Karpas-422 (cell line): ENCODE data around the gene KIAA2012. TPM values are rescaled to one million over a fixed set of nuclear protein-coding genes. Genes with fewer than 3 reads are reported as not detected.

Experiments
- DNase-seq: peaks from one replicate; pipeline ENCODE4 v3.0.0-alpha.2; 2015
- H2AFZ ChIP-seq: fragments of 200-600 bp; sonication (generic); 2 replicates; pipeline ENCODE4 v1.6.1; 2014; ENCODE audit warnings: antibody characterized with exemption, low read length, mixed read lengths
- H3K27ac ChIP-seq: fragments of 200-600 bp; sonication (generic); 2 replicates; pipeline ENCODE4 v1.5.1; 2014; ENCODE audit warnings: mild to moderate bottlenecking, low read length, moderate library complexity
- H3K27me3 ChIP-seq: fragments of 200-600 bp; sonication (generic); 2 replicates; pipeline ENCODE4 v1.6.1; 2014; ENCODE audit warnings: low read length, mixed read lengths
- H3K36me3 ChIP-seq: fragments of 200-600 bp; sonication (generic); 2 replicates; pipeline ENCODE4 v1.6.1; 2014; ENCODE audit warnings: low read length, mixed read lengths; ENCODE audit not compliant: insufficient read depth
- H3K4me1 ChIP-seq: fragments of 200-600 bp; sonication (generic); 2 replicates; pipeline ENCODE4 v1.6.1; 2014; ENCODE audit warnings: mild to moderate bottlenecking, low read length, mixed read lengths
- H3K4me2 ChIP-seq: fragments of 200-600 bp; sonication (generic); 2 replicates; pipeline ENCODE4 v1.6.1; 2014; ENCODE audit warnings: low read length, low read depth, mild to moderate bottlenecking; ENCODE audit not compliant: poor library complexity, severe bottlenecking
- H3K4me3 ChIP-seq: fragments of 200-600 bp; sonication (generic); 2 replicates; pipeline ENCODE4 v1.5.1; 2014; ENCODE audit warnings: mild to moderate bottlenecking, antibody characterized with exemption, low read length, mixed read lengths
- H3K79me2 ChIP-seq: fragments of 200-600 bp; sonication (generic); 2 replicates; pipeline ENCODE4 v1.6.1; 2014; ENCODE audit warnings: mild to moderate bottlenecking, low read length, mixed read lengths
- H3K9ac ChIP-seq: fragments of 200-600 bp; sonication (generic); 2 replicates; pipeline ENCODE4 v1.6.0; 2014; ENCODE audit warnings: low read length
- H3K9me2 ChIP-seq: fragments of 200-600 bp; sonication (generic), shearing (Covaris generic); replicated peaks from 2 replicates; pipeline ENCODE4 v1.6.0; 2014; ENCODE audit warnings: mild to moderate bottlenecking, low read length, moderate library complexity; ENCODE audit not compliant: insufficient read depth
- H3K9me3 ChIP-seq: fragments of 300-700, 200-600 bp; sonication (generic); 2 replicates; pipeline ENCODE4 v1.6.1; 2014; ENCODE audit warnings: low read length, mixed read lengths
- H4K20me1 ChIP-seq: fragments of 200-600 bp; sonication (generic); 2 replicates; pipeline ENCODE4 v1.6.1; 2014; ENCODE audit warnings: mild to moderate bottlenecking, antibody characterized with exemption, low read length, low read depth; ENCODE audit not compliant: insufficient read depth
- total RNA-seq: library from RNA; depleted of rRNA; stranded (reverse); fragments of >200 nt; shearing (Covaris generic); gene quantifications from 2 replicates; pipeline ENCODE4 v1.2.3, GENCODE V29; 2014; ENCODE audit warnings: low replicate concordance

KIAA2012 gene
- total RNA-seq, 1 experiment from 2014 or later = 0.89 TPM

DNA sequence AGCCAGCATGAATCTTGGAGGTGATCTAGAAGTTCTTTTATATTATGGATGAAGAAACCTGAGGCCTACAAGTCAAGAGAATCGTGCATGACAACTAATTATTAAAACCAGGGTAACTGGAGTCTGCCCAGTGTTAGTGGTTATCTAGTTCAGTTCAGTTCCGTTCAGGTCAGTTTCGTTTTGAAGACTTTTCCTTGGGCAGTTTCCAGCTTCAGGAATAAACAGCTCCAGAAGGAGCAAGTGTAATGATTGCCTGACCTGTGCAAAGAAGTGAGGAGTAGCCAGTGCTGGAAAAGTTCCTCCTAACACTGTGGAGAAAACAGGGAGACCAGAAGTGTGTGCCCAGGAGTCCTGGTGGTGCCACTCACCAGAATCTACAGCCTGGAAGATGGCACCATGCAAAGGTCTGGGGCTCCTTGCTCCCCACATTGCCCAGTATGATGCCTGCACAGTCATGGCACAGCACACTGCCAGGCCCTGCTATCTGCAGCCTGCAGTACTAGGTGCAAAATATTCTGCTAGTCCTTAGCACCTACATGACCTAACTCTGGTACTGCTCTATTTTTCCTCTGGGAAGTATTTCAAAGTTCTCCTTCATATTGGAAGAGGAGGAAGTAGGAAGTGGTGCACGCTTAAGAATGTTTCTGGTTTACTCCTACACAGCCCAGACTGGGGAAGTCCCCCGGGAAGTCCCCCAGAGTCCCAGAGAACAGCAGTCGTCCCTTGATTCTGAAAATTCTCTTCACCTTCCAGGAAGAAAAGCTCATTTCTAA, 99.6 kb downstream of the KIAA2012 start:
- Histone ChIP-seq H3K4me2 (no peak overlapping the region), H3K9me3 (no peaks in the 10 kb centered on the region)

DNA sequence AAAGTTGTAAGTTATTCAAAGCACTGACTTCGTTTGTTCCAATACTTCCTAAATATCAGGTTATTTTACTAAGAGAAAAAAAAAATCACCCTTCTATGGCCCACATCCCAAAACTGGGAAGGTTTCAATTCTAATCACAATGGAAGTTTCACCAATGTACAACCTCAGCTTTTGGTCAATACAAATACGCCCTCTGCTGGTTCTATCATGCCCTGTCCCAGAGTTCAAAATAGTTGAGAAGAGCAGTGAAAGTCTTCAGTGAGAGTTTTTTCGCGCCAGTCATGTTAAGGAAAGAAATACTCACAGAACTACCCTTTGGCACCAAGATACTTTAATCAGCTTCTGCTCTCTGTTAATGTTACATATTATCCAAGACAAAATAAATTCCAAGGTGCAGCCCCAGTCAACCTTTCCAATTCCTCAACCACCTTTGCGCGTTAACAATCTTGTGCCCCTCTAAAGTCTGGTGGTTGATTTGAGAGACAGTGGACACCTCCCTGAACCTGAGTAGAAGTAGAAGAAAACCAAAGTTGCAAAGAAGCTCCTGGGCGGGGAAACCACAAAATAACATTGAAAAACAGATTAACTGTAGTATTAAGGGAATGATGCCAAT, 105.4 kb downstream of the KIAA2012 start:
- no peaks in the 10 kb centered on the region for H3K79me2 ChIP-seq
- H3K9me3 ChIP-seq = no peaks in the 10 kb centered on the region
- H3K27me3 ChIP-seq = no peaks in the 10 kb centered on the region
- no peaks in the 10 kb centered on the region for H3K4me1 ChIP-seq
- no peak overlapping the region for H3K9ac ChIP-seq
- no peaks in the 10 kb centered on the region for H3K9me2 ChIP-seq
- H2AFZ ChIP-seq = no peak overlapping the region
- H3K27ac ChIP-seq = no peak overlapping the region
- H3K36me3 ChIP-seq = no peaks in the 10 kb centered on the region
- no peak overlapping the region for H3K4me3 ChIP-seq
- H3K4me2 ChIP-seq = no peak overlapping the region
- DNase-seq = peak; percentile 82
- no peaks in the 10 kb centered on the region for H4K20me1 ChIP-seq

More for the DNA sequence above, 99.6 kb downstream of the KIAA2012 start:
- Histone ChIP-seq H3K79me2 (no peaks in the 10 kb centered on the region), H3K9ac (no peak overlapping the region), H3K4me3 (no peak overlapping the region), H3K4me1 (0 out of 2 replicates have a peak, but pooled peaks cover 3% of the 10 kb centered on the region), H3K36me3 (no peaks in the 10 kb centered on the region), H2AFZ (peak overlapping the region; percentile 49; the same call in 1 of the 2 replicates), H3K27me3 (no peaks in the 10 kb centered on the region), H3K27ac (no peak overlapping the region), H4K20me1 (no peaks in the 10 kb centered on the region), H3K9me2 (no peaks in the 10 kb centered on the region)
- no peak for DNase-seq

DNA sequence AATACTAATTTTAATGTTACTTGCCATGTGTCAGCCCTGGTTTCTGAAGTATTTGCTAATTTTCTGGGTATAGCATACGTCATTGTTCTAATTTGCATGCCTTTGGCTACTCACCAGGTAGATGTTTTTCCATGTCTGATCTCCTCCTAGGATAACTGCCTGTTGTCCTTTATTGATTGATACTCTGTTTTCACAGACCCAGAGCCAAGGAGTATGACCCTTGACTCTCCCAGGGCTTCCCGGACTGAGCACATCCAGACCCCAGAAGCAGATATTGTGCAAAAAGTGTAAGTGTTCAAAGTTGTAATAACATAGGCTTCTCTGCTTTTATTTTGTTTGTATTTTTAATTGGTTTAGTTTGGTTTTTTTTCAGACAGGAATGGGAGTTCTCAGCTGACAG, 111.5 kb downstream of the KIAA2012 start:
- DNase-seq = no peak

DNA sequence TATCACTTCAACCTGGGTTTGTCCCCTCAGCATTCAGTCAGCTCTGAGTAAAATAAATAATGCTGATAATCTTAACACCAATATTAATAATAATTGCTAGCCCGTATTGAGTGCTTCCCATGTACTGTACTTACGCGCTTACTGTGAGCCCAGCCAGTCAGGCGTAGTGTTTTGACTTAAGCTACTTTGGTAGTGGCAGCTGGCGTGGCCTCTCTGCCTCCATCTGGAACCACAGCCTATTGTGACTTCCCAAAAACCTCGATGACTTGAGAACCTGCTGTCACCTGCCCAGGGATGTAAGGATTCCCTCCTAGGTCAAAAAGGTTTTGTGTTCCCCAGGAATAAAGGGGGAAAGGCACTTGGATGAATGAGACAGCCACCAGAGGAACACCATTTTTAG, 112.1 kb downstream of the KIAA2012 start:
- DNase-seq = no peak
- no peak overlapping the region for H3K9ac ChIP-seq
- H3K9me3 ChIP-seq = no peaks in the 10 kb centered on the region
- no peaks in the 10 kb centered on the region for H3K27me3 ChIP-seq
- H3K27ac ChIP-seq = no peak overlapping the region
- no peak overlapping the region for H3K4me2 ChIP-seq
- H3K36me3 ChIP-seq = no peaks in the 10 kb centered on the region
- H3K4me3 ChIP-seq = no peak overlapping the region
- no peaks in the 10 kb centered on the region for H3K79me2 ChIP-seq
- no peaks in the 10 kb centered on the region for H4K20me1 ChIP-seq
- H3K9me2 ChIP-seq = no peaks in the 10 kb centered on the region
- no peak overlapping the region for H2AFZ ChIP-seq
- H3K4me1 ChIP-seq = no peaks in the 10 kb centered on the region

More for the DNA sequence above, 111.5 kb downstream of the KIAA2012 start:
- H3K36me3 ChIP-seq = no peaks in the 10 kb centered on the region
- H3K27ac ChIP-seq = no peak overlapping the region
- H3K9me3 ChIP-seq = no peaks in the 10 kb centered on the region
- H3K27me3 ChIP-seq = no peaks in the 10 kb centered on the region
- H3K9me2 ChIP-seq = no peaks in the 10 kb centered on the region
- no peak overlapping the region for H2AFZ ChIP-seq
- no peaks in the 10 kb centered on the region for H3K79me2 ChIP-seq
- H4K20me1 ChIP-seq = no peaks in the 10 kb centered on the region
- no peak overlapping the region for H3K4me2 ChIP-seq
- no peak overlapping the region for H3K4me3 ChIP-seq
- no peak overlapping the region for H3K9ac ChIP-seq
- no peaks in the 10 kb centered on the region for H3K4me1 ChIP-seq

DNA sequence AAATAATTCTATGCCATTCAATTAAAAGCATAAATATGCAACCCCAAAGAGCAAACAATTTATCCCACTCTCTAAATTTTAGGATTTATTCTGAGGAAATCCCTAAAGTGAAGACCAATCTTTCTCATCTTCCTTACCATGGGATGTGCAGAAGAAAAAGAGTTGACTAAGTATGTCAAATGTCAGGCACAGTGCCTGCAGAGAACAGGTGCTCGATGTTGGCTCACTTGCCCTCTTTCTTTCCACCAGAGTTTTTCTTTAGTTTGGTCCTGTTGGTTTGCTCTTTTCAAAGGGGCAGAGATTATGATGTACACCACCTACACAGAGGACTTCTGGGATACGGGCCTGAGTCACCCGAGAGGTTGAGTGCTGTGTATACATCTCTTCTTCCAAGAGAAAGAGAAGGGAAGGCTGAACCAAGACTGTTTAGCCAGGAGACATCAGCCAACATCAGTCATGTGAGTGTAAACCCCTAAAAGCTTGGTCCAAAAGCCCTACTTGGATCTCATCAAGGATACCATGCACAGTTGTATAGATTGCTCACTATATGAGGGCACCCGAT, 113.7 kb downstream of the KIAA2012 start:
- H4K20me1 ChIP-seq = no peaks in the 10 kb centered on the region
- no peaks in the 10 kb centered on the region for H3K36me3 ChIP-seq
- H3K27me3 ChIP-seq = no peaks in the 10 kb centered on the region
- no peak overlapping the region for H3K27ac ChIP-seq
- no peaks in the 10 kb centered on the region for H3K9me2 ChIP-seq
- no peak overlapping the region for H3K9ac ChIP-seq
- no peak overlapping the region for H3K4me3 ChIP-seq
- no peak for DNase-seq
- no peak overlapping the region for H2AFZ ChIP-seq
- no peaks in the 10 kb centered on the region for H3K9me3 ChIP-seq
- H3K79me2 ChIP-seq = no peaks in the 10 kb centered on the region
- H3K4me2 ChIP-seq = no peak overlapping the region
- H3K4me1 ChIP-seq = no peaks in the 10 kb centered on the region

DNA sequence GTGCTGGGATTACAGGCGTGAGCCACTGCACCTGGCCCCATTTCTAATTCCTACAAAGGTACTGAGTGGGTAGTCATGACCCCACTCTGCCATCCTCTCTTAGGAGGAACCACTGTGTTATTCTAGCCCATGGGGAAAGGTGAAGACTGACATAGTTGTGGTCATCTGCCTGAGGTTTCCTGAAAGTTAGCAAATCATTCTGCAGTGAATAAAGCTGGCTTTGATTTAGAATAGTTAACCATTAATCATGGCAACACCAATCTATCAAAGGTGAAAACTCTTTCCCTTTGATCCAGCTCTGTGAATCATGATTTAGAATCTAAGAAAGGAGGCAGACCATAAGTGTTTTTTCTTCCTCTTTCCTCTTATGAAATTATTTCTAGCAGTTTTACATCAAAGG, 114.5 kb downstream of the KIAA2012 start:
- no peak overlapping the region for H2AFZ ChIP-seq
- H3K27ac ChIP-seq = no peak overlapping the region
- H4K20me1 ChIP-seq = no peaks in the 10 kb centered on the region
- no peak overlapping the region for H3K9ac ChIP-seq
- H3K9me2 ChIP-seq = no peaks in the 10 kb centered on the region
- no peaks in the 10 kb centered on the region for H3K27me3 ChIP-seq
- H3K4me3 ChIP-seq = no peak overlapping the region
- no peaks in the 10 kb centered on the region for H3K9me3 ChIP-seq
- H3K4me1 ChIP-seq = no peaks in the 10 kb centered on the region
- no peak for DNase-seq
- H3K79me2 ChIP-seq = no peaks in the 10 kb centered on the region
- no peaks in the 10 kb centered on the region for H3K36me3 ChIP-seq
- H3K4me2 ChIP-seq = no peak overlapping the region

DNA sequence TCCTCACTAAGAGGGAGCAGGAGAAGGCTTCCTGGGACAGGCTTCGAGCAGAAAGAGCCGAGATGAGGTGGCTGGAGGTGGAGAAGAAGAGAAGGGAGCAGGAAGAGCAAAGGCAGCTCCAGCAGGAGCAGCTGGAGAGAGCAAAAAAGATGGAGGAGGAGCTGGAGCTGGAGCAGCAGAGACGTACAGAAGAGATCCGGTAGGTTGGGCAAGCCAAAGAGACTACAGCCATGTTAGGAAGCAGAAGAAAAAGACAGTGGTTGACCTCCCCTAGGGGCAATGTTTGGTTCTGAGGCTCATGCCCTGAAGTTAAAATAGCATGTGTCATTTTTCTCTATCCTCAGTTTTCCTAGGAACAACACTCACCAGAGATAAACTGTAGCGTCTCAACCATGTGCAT, 120.2 kb downstream of the KIAA2012 start:
- H3K27me3 ChIP-seq = no peaks in the 10 kb centered on the region
- H3K4me1 ChIP-seq = no peaks in the 10 kb centered on the region
- DNase-seq = no peak
- no peaks in the 10 kb centered on the region for H3K9me3 ChIP-seq
- H3K9ac ChIP-seq = no peak overlapping the region
- H3K36me3 ChIP-seq = no peaks in the 10 kb centered on the region
- H2AFZ ChIP-seq = no peak overlapping the region
- no peak overlapping the region for H3K27ac ChIP-seq
- H3K4me3 ChIP-seq = no peak overlapping the region
- no peak overlapping the region for H3K4me2 ChIP-seq
- no peaks in the 10 kb centered on the region for H3K9me2 ChIP-seq
- no peaks in the 10 kb centered on the region for H3K79me2 ChIP-seq
- H4K20me1 ChIP-seq = no peaks in the 10 kb centered on the region

DNA sequence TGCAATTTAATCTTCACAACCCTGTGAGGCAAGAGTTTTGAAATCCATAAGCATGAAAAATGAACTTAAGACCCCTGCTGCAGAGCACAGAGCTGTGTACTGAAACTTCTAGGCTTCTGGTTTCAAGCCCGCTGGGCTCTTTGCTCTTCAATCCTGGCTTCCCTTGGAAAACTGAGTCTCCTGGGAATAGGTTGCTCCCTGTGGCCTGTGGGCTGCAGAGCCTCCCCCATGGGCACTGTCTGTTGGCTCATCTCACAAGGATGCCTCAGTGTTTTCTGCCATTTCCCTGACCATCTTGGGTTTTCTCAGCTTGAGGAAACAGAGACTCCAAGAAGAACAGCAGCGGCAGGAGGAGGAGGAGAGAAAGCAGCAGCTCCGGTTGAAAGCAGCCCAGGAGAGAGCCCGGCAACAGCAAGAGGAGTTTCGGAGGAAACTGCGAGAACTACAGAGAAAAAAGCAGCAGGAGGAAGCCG, 120.9 kb downstream of the KIAA2012 start:
- Histone ChIP-seq H2AFZ (no peak overlapping the region), H3K9ac (no peak overlapping the region), H3K4me1 (no peaks in the 10 kb centered on the region), H3K27me3 (no peaks in the 10 kb centered on the region), H4K20me1 (no peaks in the 10 kb centered on the region), H3K4me3 (no peak overlapping the region), H3K4me2 (no peak overlapping the region), H3K36me3 (no peaks in the 10 kb centered on the region), H3K9me3 (no peaks in the 10 kb centered on the region), H3K79me2 (no peaks in the 10 kb centered on the region), H3K27ac (no peak overlapping the region), H3K9me2 (no peaks in the 10 kb centered on the region)
- no peak for DNase-seq
